Peyer's patch (tissue), 4 donors: ENCODE results near the gene OR2T1. TPM values are rescaled to one million over a fixed set of nuclear protein-coding genes. Genes with fewer than 3 reads are reported as not detected.

Experiments
- total RNA-seq, 4 donors: library from RNA; depleted of rRNA; stranded (reverse); fragments of >200 nt; gene quantifications; one replicate each; pipeline ENCODE4 v1.1.0, GENCODE V29; 2016

The OR2T1 gene
- total RNA-seq, 4 donors from 2014 or later, result not detected

Other genes with a start within 250 kb of the OR2T1 start
- gene OR2M2, start 228.2 kb upstream of the OR2T1 start, total RNA-seq, result not detected
- not detected for gene OR2M3, start 205.8 kb upstream of the OR2T1 start, total RNA-seq
- gene OR2M4, start 171.6 kb upstream of the OR2T1 start, total RNA-seq, result not detected
- gene OR2T33, start 125.1 kb upstream of the OR2T1 start, total RNA-seq, result not detected
- not detected for gene OR2T12, start 99.6 kb upstream of the OR2T1 start, total RNA-seq
- not detected for gene OR2M7, start 78.5 kb upstream of the OR2T1 start, total RNA-seq
- gene OR14C36, start 54.3 kb upstream of the OR2T1 start, total RNA-seq, result not detected
- gene OR2T4, start 41.4 kb upstream of the OR2T1 start, total RNA-seq, result not detected
- gene OR2T6, start 27.3 kb upstream of the OR2T1 start, total RNA-seq, result not detected
- not detected for gene OR2T2, start 42.6 kb downstream of the OR2T1 start, total RNA-seq
- not detected for gene OR2T3, start 70.3 kb downstream of the OR2T1 start, total RNA-seq
- gene OR2T5, start 85.5 kb downstream of the OR2T1 start, total RNA-seq, result not detected
- not detected for gene OR2G6, start 105.0 kb downstream of the OR2T1 start, total RNA-seq
- not detected for gene OR2T29, start 159.7 kb downstream of the OR2T1 start, total RNA-seq
- gene OR2T34, start 171.7 kb downstream of the OR2T1 start, total RNA-seq, result not detected
- not detected for gene OR2T10, start 194.7 kb downstream of the OR2T1 start, total RNA-seq
- gene OR2T11, start 232.0 kb downstream of the OR2T1 start, total RNA-seq, result not detected
- not detected for gene OR2T35, start 242.2 kb downstream of the OR2T1 start, total RNA-seq